ENCODE results near the gene JMJD8. TPM values are rescaled to one million over a fixed set of nuclear protein-coding genes. Genes with fewer than 3 reads are reported as not detected.
A peak's percentile ranks its signal among the peaks of the same experiment; 100 is the strongest.

The JMJD8 gene
- total and polyA plus RNA-seq, 8 donors, result 24.2 to 229 (median 83.3) TPM

DNA sequence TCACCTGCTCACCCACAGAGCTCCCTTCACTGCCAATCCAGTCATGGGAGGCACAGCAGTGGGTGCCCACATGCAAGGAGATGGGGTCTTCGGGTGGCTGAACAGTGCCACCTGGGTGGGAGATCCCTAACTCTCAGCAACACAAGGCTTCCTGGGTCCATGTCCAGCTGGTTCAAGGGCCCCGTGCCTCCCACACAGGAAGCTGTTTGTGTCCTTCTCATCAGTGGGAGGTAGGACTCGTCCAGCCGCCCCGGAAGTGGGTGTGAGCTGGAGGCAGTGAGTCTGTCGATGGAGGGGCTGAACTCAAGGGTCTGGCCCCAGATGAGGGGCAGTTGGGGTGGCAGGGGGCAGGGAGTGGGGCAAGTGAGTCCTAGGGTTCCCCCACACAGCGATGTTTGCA, 19.9 kb upstream of the JMJD8 start:
- no peak for DNase-seq
- H3K27me3 ChIP-seq, result peaks cover 63 to 100% (median 97%) of the 10 kb centered on the region in 3 donors
- intact Hi-C loops (cut with DNase I; ENCODE audit: low total_unique reads), result no loop called here
- no peaks in the 10 kb centered on the region for H3K36me3 ChIP-seq
- H3K27ac ChIP-seq, result no peak overlapping the region
- H3K9me3 ChIP-seq, result no peaks in the 10 kb centered on the region
- no peak for TF ChIP-seq POLR2AphosphoS5 (IDR thresholded peaks at IDR 0.05)
- TF ChIP-seq CTCF (IDR thresholded peaks at IDR 0.05), result no peak
- no peak for TF ChIP-seq EP300 (IDR thresholded peaks at IDR 0.05)
- no peak for TF ChIP-seq POLR2A (IDR thresholded peaks at IDR 0.05)
- 55 to 81% (median 72%) methylated on average over 7 of the region's 7 CpGs for WGBS, 5 donors
- peaks cover 11 to 39% (median 28%) of the 10 kb centered on the region in 4 donors for H3K4me1 ChIP-seq
- H3K4me3 ChIP-seq, result no peak overlapping the region

DNA sequence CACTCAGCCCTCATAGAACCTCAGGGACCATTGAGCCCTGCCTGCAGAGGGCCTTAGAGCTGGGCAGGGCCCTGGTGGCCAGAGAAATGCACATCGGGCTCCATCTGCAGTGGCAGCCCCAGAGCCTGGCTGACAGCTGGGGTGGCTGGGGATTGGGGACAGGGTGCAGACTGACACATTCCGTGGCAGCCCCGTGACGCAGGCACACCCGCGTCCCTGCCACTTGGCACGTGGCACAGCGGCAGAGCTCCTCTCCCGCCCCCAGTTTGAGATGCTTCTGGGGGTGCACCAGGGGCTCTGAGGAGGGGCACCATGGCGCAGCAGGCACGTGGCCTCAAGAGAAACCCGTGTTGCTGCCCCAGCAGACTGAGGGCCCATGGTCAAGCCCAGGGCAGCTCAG, 19.3 kb upstream of the JMJD8 start:
- intact Hi-C loops (cut with DNase I; ENCODE audit: low total_unique reads), result no loop called here
- no peak overlapping the region for H3K4me3 ChIP-seq
- H3K4me1 ChIP-seq, result peaks cover 11 to 39% (median 28%) of the 10 kb centered on the region in 4 donors
- H3K27ac ChIP-seq, result no peak overlapping the region
- H3K36me3 ChIP-seq, result no peaks in the 10 kb centered on the region
- H3K27me3 ChIP-seq, result peaks cover 57 to 99% (median 93%) of the 10 kb centered on the region in 3 donors
- no peak for DNase-seq
- no peak for TF ChIP-seq POLR2AphosphoS5 (IDR thresholded peaks at IDR 0.05)
- no peak for TF ChIP-seq CTCF (IDR thresholded peaks at IDR 0.05)
- TF ChIP-seq EP300 (IDR thresholded peaks at IDR 0.05), result no peak
- TF ChIP-seq POLR2A (IDR thresholded peaks at IDR 0.05), result no peak
- no peaks in the 10 kb centered on the region for H3K9me3 ChIP-seq
- 77 to 88% (median 81%) methylated on average over 4 to 12 of the region's 12 CpGs for WGBS, 5 donors

DNA sequence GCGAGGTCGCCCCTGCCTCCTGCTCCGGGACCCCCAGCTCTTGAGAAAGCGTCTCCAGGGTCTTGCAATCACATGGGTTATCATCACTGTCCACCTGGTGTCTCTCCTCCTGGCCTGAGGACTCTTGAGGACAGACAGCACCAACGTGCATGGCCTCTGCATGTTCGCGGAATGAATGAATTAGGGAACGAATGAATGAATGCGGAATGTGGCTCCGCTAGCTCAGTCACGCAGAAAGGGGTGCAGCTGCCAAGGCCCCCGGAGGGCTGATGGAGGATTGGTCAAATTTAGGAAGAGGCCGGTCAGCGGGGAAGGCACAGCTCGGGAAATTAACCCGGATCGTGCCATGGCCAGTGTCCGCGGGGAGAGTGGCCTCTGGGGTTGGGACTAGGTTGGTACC, 18.2 kb upstream of the JMJD8 start:
- no peak for DNase-seq
- 86 to 89% (median 87%) methylated on average over 19 of the region's 19 CpGs for WGBS, 5 donors
- intact Hi-C loops (cut with DNase I; ENCODE audit: low total_unique reads), result no loop called here
- peaks cover 11 to 39% (median 28%) of the 10 kb centered on the region in 4 donors for H3K4me1 ChIP-seq
- H3K9me3 ChIP-seq, result no peaks in the 10 kb centered on the region
- no peak for TF ChIP-seq CTCF (IDR thresholded peaks at IDR 0.05)
- no peak for TF ChIP-seq POLR2AphosphoS5 (IDR thresholded peaks at IDR 0.05)
- TF ChIP-seq POLR2A (IDR thresholded peaks at IDR 0.05), result no peak
- TF ChIP-seq EP300 (IDR thresholded peaks at IDR 0.05), result no peak
- peaks cover 48 to 99% (median 82%) of the 10 kb centered on the region in 3 donors for H3K27me3 ChIP-seq
- no peaks in the 10 kb centered on the region for H3K36me3 ChIP-seq
- no peak overlapping the region for H3K4me3 ChIP-seq
- no peak overlapping the region for H3K27ac ChIP-seq

DNA sequence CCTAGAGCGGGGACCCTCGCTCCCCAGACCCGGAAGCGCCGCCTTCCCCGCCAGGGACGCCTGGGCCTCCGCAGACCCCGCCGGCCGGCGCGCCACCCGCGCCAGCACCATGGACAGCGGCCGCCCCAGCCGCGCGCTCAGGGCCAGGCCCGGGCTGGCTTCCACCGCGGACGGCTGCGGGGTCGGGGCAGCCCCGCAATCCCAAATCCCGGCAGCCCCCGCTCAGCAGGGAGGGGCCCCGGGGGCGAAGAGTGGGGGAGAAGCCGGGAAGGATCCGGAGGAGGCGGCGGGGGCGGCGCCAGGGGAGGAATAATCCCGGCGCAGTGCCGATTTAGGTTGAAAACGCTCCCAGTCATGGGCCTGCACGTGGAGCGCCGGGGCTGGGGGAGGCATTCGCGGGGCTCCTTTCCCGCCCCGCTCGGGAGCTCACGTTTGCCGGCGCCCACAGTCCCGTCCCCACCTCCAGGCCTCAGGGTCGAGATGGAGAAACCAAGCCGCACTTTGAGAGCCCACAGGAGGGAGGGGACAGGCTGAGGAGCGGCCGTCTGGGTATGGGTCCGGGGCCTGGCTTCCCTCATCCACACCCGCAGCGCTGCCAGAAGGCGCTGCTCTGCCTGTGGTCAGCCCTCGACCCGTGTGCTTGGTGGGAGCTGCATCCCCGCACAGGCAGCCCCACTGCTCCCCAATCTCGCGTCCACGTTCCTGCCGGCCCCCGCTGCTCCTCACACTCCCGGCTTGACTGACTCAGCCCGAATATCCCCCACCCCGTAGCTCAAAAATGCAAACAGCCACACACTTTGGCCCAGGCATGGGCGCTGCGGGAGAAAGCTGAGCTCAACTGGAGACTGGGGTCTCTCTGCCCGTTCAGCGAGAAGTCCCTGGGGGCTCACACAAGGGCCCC, 16.8 kb upstream of the JMJD8 start:
- TF ChIP-seq EP300 (IDR thresholded peaks at IDR 0.05), result no peak
- TF ChIP-seq POLR2A (IDR thresholded peaks at IDR 0.05), result no peak
- TF ChIP-seq POLR2AphosphoS5 (IDR thresholded peaks at IDR 0.05), result no peak
- TF ChIP-seq CTCF (IDR thresholded peaks at IDR 0.05), result no peak
- 6 to 9% (median 6%) methylated on average over 35 to 76 of the region's 76 CpGs for WGBS, 5 donors
- Histone ChIP-seq H3K27me3 (peaks cover 40 to 99% (median 79%) of the 10 kb centered on the region in 3 donors), H3K4me1 (peaks cover 8 to 30% (median 20%) of the 10 kb centered on the region in 4 donors), H3K27ac (no peak overlapping the region), H3K36me3 (no peaks in the 10 kb centered on the region), H3K4me3 (no peak overlapping the region), H3K9me3 (no peaks in the 10 kb centered on the region)
- peak in 1 of 2 donors; percentile 81 for DNase-seq
- intact Hi-C loops (cut with DNase I; ENCODE audit: low total_unique reads), result no loop called here

Measured in stomach (tissue), 9 donors.